Measurements from ENCODE around the gene PMIS2.

- TF ChIP-seq POLR2AphosphoS5 (IDR thresholded peaks at IDR 0.05; ENCODE audit: low read depth, low read length): no peak
- TF ChIP-seq, protein P1, sequence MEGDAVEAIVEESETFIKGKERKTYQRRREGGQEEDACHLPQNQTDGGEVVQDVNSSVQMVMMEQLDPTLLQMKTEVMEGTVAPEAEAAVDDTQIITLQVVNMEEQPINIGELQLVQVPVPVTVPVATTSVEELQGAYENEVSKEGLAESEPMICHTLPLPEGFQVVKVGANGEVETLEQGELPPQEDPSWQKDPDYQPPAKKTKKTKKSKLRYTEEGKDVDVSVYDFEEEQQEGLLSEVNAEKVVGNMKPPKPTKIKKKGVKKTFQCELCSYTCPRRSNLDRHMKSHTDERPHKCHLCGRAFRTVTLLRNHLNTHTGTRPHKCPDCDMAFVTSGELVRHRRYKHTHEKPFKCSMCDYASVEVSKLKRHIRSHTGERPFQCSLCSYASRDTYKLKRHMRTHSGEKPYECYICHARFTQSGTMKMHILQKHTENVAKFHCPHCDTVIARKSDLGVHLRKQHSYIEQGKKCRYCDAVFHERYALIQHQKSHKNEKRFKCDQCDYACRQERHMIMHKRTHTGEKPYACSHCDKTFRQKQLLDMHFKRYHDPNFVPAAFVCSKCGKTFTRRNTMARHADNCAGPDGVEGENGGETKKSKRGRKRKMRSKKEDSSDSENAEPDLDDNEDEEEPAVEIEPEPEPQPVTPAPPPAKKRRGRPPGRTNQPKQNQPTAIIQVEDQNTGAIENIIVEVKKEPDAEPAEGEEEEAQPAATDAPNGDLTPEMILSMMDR (IDR thresholded peaks at IDR 0.05): no peak
These were observed 42.2 kb downstream of the PMIS2 start for GRCh38 chr19:35628264-35628564.

Data from Panc1 (cell line).